ENCODE measurements around the gene PIP5KL1. TPM values are rescaled to one million over a fixed set of nuclear protein-coding genes. Genes with fewer than 3 reads are reported as not detected.

Gene PIP5KL1
- total and polyA plus RNA-seq, 2 of the 8 experiments (the other 6 are each of a cell fraction or from before 2014, with no cell fraction given): 13.4 to 15.4 TPM

GRCh38 chr9:127897193-127897692, 33.3 kb downstream of the PIP5KL1 start:
- H4K91ac ChIP-seq (replicated peaks; ENCODE audit: insufficient read length, low read length): no peak overlapping the region
- 14% methylated on average over 10 of the region's 19 CpGs; no CpG with 5 or more reads in 1 of the 2 experiments for WGBS, 2 experiments (ENCODE audit: extremely low coverage in 1 of 2, insufficient coverage in 1 of 2, insufficient read length in 1 of 2, insufficient replicate concordance in 2 of 2, low coverage in 1 of 2, low lambda C conversion rate in 2 of 2, missing lambda C conversion rate in 1 of 2)
- peaks cover 5 to 13% of the 10 kb centered on the region in 2 experiments for H4K20me1 ChIP-seq (replicated peaks in 1 of 2; ENCODE audit: control insufficient read depth in 1 of 2, insufficient read depth in 2 of 2, low read length in 2 of 2)
- no peak overlapping the region for H2BK20ac ChIP-seq (ENCODE audit: low read length)
- H3K79me2 ChIP-seq (ENCODE audit: control insufficient read depth in 1 of 2, insufficient read depth in 2 of 2, low read length in 2 of 2): peaks cover 0 to 4% of the 10 kb centered on the region in 2 experiments; a peak in 1 of 4 replicates
- peaks cover 10% of the 10 kb centered on the region for H3K79me1 ChIP-seq (ENCODE audit: low read depth, low read length)
- H2BK15ac ChIP-seq (ENCODE audit: low read length): no peak overlapping the region
- peak overlapping the region in 2 of 4 experiments; percentile 13 to 19; a peak in 1 of 7 replicates for H3K9ac ChIP-seq (replicated peaks in 1 of 4; ENCODE audit: extremely low read depth in 1 of 4, low read depth in 3 of 4, low read length in 3 of 4)
- peak overlapping the region; percentile 65 to 83 for H3K4me2 ChIP-seq (ENCODE audit: insufficient read depth in 1 of 2, low read depth in 2 of 2, low read length in 2 of 2)
- peaks cover 0 to 28% (median 16%) of the 10 kb centered on the region in 4 experiments; a peak in 6 of 7 replicates for H3K4me1 ChIP-seq (replicated peaks in 1 of 4; ENCODE audit: control insufficient read depth in 3 of 4, insufficient read depth in 4 of 4, low read length in 3 of 4)
- no peaks in the 10 kb centered on the region for H3K9me3 ChIP-seq (ENCODE audit: insufficient read depth in 2 of 2, low read depth in 1 of 2, low read length in 1 of 2)
- peak overlapping the region in 1 of 4 experiments; percentile 50; a peak in 4 of 8 replicates for H3K4me3 ChIP-seq (ENCODE audit: extremely low read depth in 1 of 4, insufficient read depth in 2 of 4, low read depth in 3 of 4, low read length in 4 of 4)
- H3K18ac ChIP-seq (ENCODE audit: extremely low read depth, low read length): no peak overlapping the region; the same call in 1 of the 2 replicates
- peaks cover 5% of the 10 kb centered on the region; the same call in 1 of the 2 replicates for H3K23me2 ChIP-seq (ENCODE audit: low read depth, low read length)
- 0 out of 2 replicates have a peak overlapping the region, but pooled peaks have one; percentile 17 for H2BK12ac ChIP-seq (ENCODE audit: low read depth, low read length)
- H3K14ac ChIP-seq (ENCODE audit: insufficient read length): no peak overlapping the region
- no peak overlapping the region for H2BK120ac ChIP-seq (replicated peaks; ENCODE audit: low read depth, low read length)
- H4K8ac ChIP-seq (ENCODE audit: extremely low read depth, insufficient read depth, low read length): peak overlapping the region; percentile 35; the same call in 1 of the 2 replicates
- H3K27me3 ChIP-seq (replicated peaks in 1 of 4; ENCODE audit: control insufficient read depth in 3 of 4, extremely low read depth in 1 of 4, insufficient read depth in 3 of 4, low read length in 3 of 4): no peaks in the 10 kb centered on the region
- DNase-seq (ENCODE audit: low read depth in 1 of 2, low spot score in 2 of 2): peak in 1 of 2 experiments; percentile 82
- H3K23ac ChIP-seq (ENCODE audit: insufficient read length): no peak overlapping the region
- no peak overlapping the region for H3K4ac ChIP-seq (replicated peaks; ENCODE audit: insufficient read length, low read depth, low read length)
- TF ChIP-seq TAF1 (IDR thresholded peaks at IDR 0.05; ENCODE audit: low read depth, low read length) (peak; percentile 82), TBP (IDR thresholded peaks at IDR 0.05; ENCODE audit: low read depth, low read length) (peak; percentile 73), BCL11A (IDR thresholded peaks at IDR 0.05; ENCODE audit: low read depth in 2 of 2, low read length in 2 of 2) (no peak), POLR2AphosphoS5 (IDR thresholded peaks at IDR 0.05; ENCODE audit: low read depth, low read length) (peak; percentile 66), CEBPB (IDR thresholded peaks at IDR 0.05; ENCODE audit: low read depth, low read length) (no peak), POLR2A (IDR thresholded peaks at IDR 0.05; ENCODE audit: control extremely low read depth in 1 of 2, low read depth in 2 of 2, low read length in 2 of 2) (peak in 1 of 2 experiments; percentile 59; a peak in 2 of 3 replicates), SP1 (IDR thresholded peaks at IDR 0.05; ENCODE audit: low read depth, low read length) (peak; percentile 48; the same call in 1 of the 2 replicates)
- no peak overlapping the region for H4K5ac ChIP-seq (ENCODE audit: insufficient read length, low read depth, low read length)
- H3K36me3 ChIP-seq (ENCODE audit: control insufficient read depth in 2 of 4, insufficient read depth in 4 of 4, low read length in 3 of 4): peaks cover 23 to 38% (median 32%) of the 10 kb centered on the region in 4 experiments
- peak overlapping the region; percentile 34; the same call in 1 of the 2 replicates for H3K27ac ChIP-seq (ENCODE audit: low read depth, low read length)
- no peak for FAIRE-seq
- no peak overlapping the region for H2AFZ ChIP-seq (ENCODE audit: low read length)
- CTCF ChIA-PET (ENCODE audit: partially characterized antibody): interaction anchor here (0.6 to 3.0 kb wide), 11 partner anchors 8 to 220 kb away, joined by 3 to 14 read pairs (median 3); no protein-coding TSS in a partner anchor
- H3K56ac ChIP-seq (replicated peaks; ENCODE audit: insufficient read length, low read depth, low read length): no peak overlapping the region
- no peak overlapping the region for H2BK5ac ChIP-seq (ENCODE audit: low read depth, low read length)
- POLR2A ChIA-PET (ENCODE audit: partially characterized antibody): interaction anchor here (0.9 to 10.1 kb wide), 9 partner anchors 9 to 69 kb away, joined by 3 to 91 read pairs (median 5); partner anchors contain the start of genes ENG and PIP5KL1
- H2AK5ac ChIP-seq (ENCODE audit: low read depth, low read length): no peak overlapping the region
